SK-N-SH (cell line): Measurements from ENCODE around the gene MAD2L2. TPM values are rescaled to one million over a fixed set of nuclear protein-coding genes. Genes with fewer than 3 reads are reported as not detected.

ENCODE experiments used
- CTCF ChIA-PET: fragments of 300-600, 350-600 bp; formaldehyde crosslinking; extraction: SDS; loops from one replicate; lab custom pipeline; 2021; lab: Yijun Ruan, JAX
- POLR2A ChIA-PET: fragments of 350-600 bp; sonication (Branson Sonifier 250); formaldehyde crosslinking; extraction: SDS; loops from one replicate; lab custom pipeline; 2020; ENCODE audit warnings: antibody characterized with exemption, inconsistent platforms; lab: Yijun Ruan, JAX
- DNase-seq: peaks from one replicate; pipeline ENCODE4 v3.0.0; 2012
- H2AFZ ChIP-seq: fragments of 200-600 bp; sonication (generic); 2 replicates; pipeline ENCODE4 v1.8.1; 2016; ENCODE audit warnings: antibody characterized with exemption, mild to moderate bottlenecking, low read depth
- H3F3A ChIP-seq: fragments of 200-600 bp; sonication (generic); replicated peaks from 2 replicates; pipeline ENCODE3; 2016; ENCODE audit warnings: antibody characterized with exemption, mild to moderate bottlenecking; ENCODE audit not compliant: insufficient read depth
- H3K27ac ChIP-seq, 2 experiments: fragments of 200-500 bp in 1 of 2; fragments of 200-600 bp in 1 of 2; sonication (Bioruptor generic) in 1 of 2; sonication (generic), shearing (Covaris generic) in 1 of 2; 2 replicates each; pipeline versions ENCODE4 v1.5.1 to v1.6.1; 2014 to 2016; ENCODE audit warnings: low read depth in 2 of 2, inconsistent platforms in 1 of 2, low read length in 1 of 2, mild to moderate bottlenecking in 1 of 2, mixed read lengths in 1 of 2
- H3K27me3 ChIP-seq: fragments of 200-600 bp; sonication (generic), shearing (Covaris generic); 2 replicates; pipeline ENCODE4 v1.6.1; 2016; ENCODE audit warnings: mixed run types; ENCODE audit not compliant: insufficient read depth
- H3K36me3 ChIP-seq, 2 experiments: fragments of 200-500 bp in 1 of 2; fragments of 200-600 bp in 1 of 2; sonication (Bioruptor generic) in 1 of 2; sonication (generic) in 1 of 2; replicated peaks in 1 of 2; 2 replicates each; pipeline versions ENCODE3 to v1.5.1; 2014 to 2016; ENCODE audit warnings: low read length in 1 of 2, mild to moderate bottlenecking in 1 of 2; ENCODE audit not compliant: insufficient read depth in 2 of 2, control insufficient read depth in 1 of 2
- H3K4me1 ChIP-seq, 2 experiments: fragments of 200-500 bp in 1 of 2; fragments of 200-600 bp in 1 of 2; sonication (Bioruptor generic) in 1 of 2; sonication (generic), shearing (Covaris generic) in 1 of 2; 2 replicates each; pipeline versions ENCODE4 v1.5.1 to v1.6.1; 2014 to 2016; ENCODE audit warnings: low read depth in 1 of 2, low read length in 1 of 2, mixed run types in 1 of 2; ENCODE audit not compliant: insufficient read depth in 2 of 2, control insufficient read depth in 1 of 2
- H3K4me2 ChIP-seq: fragments of 200-600 bp; sonication (generic), shearing (Covaris generic); 2 replicates; pipeline ENCODE4 v1.6.1; 2017; ENCODE audit warnings: mixed run types
- H3K4me3 ChIP-seq, 2 experiments: fragments of 200-500 bp in 1 of 2; fragments of 200-600 bp in 1 of 2; sonication (Bioruptor generic) in 1 of 2; sonication (generic), shearing (Covaris generic) in 1 of 2; 2 replicates each; pipeline versions ENCODE4 v1.5.1 to v1.8.1; 2014 to 2016; ENCODE audit warnings: low read depth in 2 of 2, inconsistent platforms in 1 of 2, low read length in 1 of 2, mild to moderate bottlenecking in 1 of 2, mixed read lengths in 1 of 2, moderate library complexity in 1 of 2
- H3K79me2 ChIP-seq: fragments of 200-600 bp; sonication (generic); 2 replicates; pipeline ENCODE4 v1.8.1; 2017; ENCODE audit warnings: mild to moderate bottlenecking; ENCODE audit not compliant: insufficient read depth
- H3K9ac ChIP-seq: fragments of 200-600 bp; sonication (generic); 2 replicates; pipeline ENCODE4 v1.6.1; 2017; ENCODE audit warnings: mixed run types
- H3K9me2 ChIP-seq: fragments of 200-600 bp; sonication (generic); 2 replicates; pipeline ENCODE4 v1.6.1; 2017; ENCODE audit warnings: mixed run types
- H3K9me3 ChIP-seq: fragments of 200-600 bp; sonication (generic); 2 replicates; pipeline ENCODE4 v1.6.1; 2017; ENCODE audit warnings: mixed run types, mild to moderate bottlenecking, moderate library complexity
- H4K20me1 ChIP-seq: fragments of 200-600 bp; sonication (generic); 2 replicates; pipeline ENCODE4 v1.6.1; 2017; ENCODE audit warnings: mild to moderate bottlenecking, mixed run types; ENCODE audit not compliant: insufficient read depth
- CHD2 ChIP-seq: fragments of 150-350 bp; IDR thresholded peaks from 2 replicates; pipeline ENCODE4 v1.6.1; 2018; ENCODE audit warnings: low read length; ENCODE audit not compliant: partially characterized antibody
- ELF1 ChIP-seq: IDR thresholded peaks from 2 replicates; pipeline ENCODE4 v1.4.0; 2012
- FOXJ3 ChIP-seq: sonication (generic); formaldehyde crosslinking; IDR thresholded peaks from 2 replicates; pipeline ENCODE4 v1.5.1; 2020; ENCODE audit warnings: mild to moderate bottlenecking, missing genetic modification reagents
- JUND ChIP-seq: IDR thresholded peaks from 2 replicates; pipeline ENCODE4 v1.4.0; 2012
- MAX ChIP-seq: IDR thresholded peaks from 2 replicates; pipeline ENCODE4 v1.4.0; 2012; ENCODE audit warnings: low read depth
- NRF1 ChIP-seq: IDR thresholded peaks from 2 replicates; pipeline ENCODE4 v1.6.1; 2012; ENCODE audit warnings: low read depth, mild to moderate bottlenecking, low read length
- PBX3 ChIP-seq: IDR thresholded peaks from 2 replicates; pipeline ENCODE4; 2012
- RFX5 ChIP-seq: IDR thresholded peaks from 2 replicates; pipeline ENCODE4 v1.6.1; 2012; ENCODE audit warnings: mild to moderate bottlenecking, improper control_type of control experiment, low read length
- RXRA ChIP-seq: IDR thresholded peaks from 2 replicates; pipeline ENCODE4 v1.4.0; 2012; ENCODE audit warnings: low read depth, mild to moderate bottlenecking, borderline replicate concordance
- SIN3A ChIP-seq: IDR thresholded peaks from 2 replicates; pipeline ENCODE4 v1.6.1; 2012; ENCODE audit warnings: low read depth, mild to moderate bottlenecking, low read length, moderate library complexity, borderline replicate concordance
- SMC3 ChIP-seq: IDR thresholded peaks from 2 replicates; pipeline ENCODE4 v1.6.1; 2012; ENCODE audit warnings: low read depth, low read length, improper control_type of control experiment
- TCF12 ChIP-seq: IDR thresholded peaks from 2 replicates; pipeline ENCODE4 v1.4.0; 2012
- TEAD4 ChIP-seq: IDR thresholded peaks from 2 replicates; pipeline ENCODE4 v1.4.0; 2012; ENCODE audit warnings: mild to moderate bottlenecking, borderline replicate concordance; ENCODE audit not compliant: insufficient read depth
- USF1 ChIP-seq: IDR thresholded peaks from 2 replicates; pipeline ENCODE4 v1.4.0; 2012; ENCODE audit warnings: low read depth, borderline replicate concordance
- ZBTB33 ChIP-seq: IDR thresholded peaks from 2 replicates; pipeline ENCODE4 v1.4.0; 2012; ENCODE audit warnings: low read depth, borderline replicate concordance
- WGBS: methylation state at CpG from one replicate; pipeline ENCODE4 v1.1.6; 2017; ENCODE audit warnings: low lambda C conversion rate; 5-methylcytosine and 5-hydroxymethylcytosine counted together
- polyA plus RNA-seq, 3 experiments: library from polyadenylated mRNA; depleted of rRNA; stranded (reverse); fragments of >200 nt; gene quantifications; 2 replicates each; pipeline ENCODE4 v1.2.3, GENCODE V29; 2012

The MAD2L2 gene
- polyA plus RNA-seq, 1 of the 3 experiments (the other 2 are of a cell fraction) = 94.0 TPM

- Histone ChIP-seq H3K79me2 (no peaks in the 10 kb centered on the region), H3K9me2 (no peaks in the 10 kb centered on the region), H3K4me3 (peak overlapping the region; percentile 40 to 46), H3K36me3 (no peaks in the 10 kb centered on the region), H3F3A (peaks cover 16% of the 10 kb centered on the region), H3K9ac (peak overlapping the region; percentile 28; the same call in 1 of the 2 replicates), H3K9me3 (no peaks in the 10 kb centered on the region), H3K4me2 (peak overlapping the region; percentile 72), H3K27me3 (peaks cover 14% of the 10 kb centered on the region), H4K20me1 (0 out of 2 replicates have a peak, but pooled peaks cover 5% of the 10 kb centered on the region), H3K27ac (no peak overlapping the region), H2AFZ (no peak overlapping the region), H3K4me1 (peaks cover 6 to 15% of the 10 kb centered on the region in 2 experiments; a peak in 3 of 4 replicates)
- peak; percentile 71 for DNase-seq
- WGBS = 22% methylated on average over 36 of the region's 64 CpGs
- ChIA-PET CTCF (interaction anchor here (0.6 to 3.4 kb wide), 14 partner anchors 9 to 408 kb away, joined by 3 to 13 read pairs (median 4); partner anchors contain the start of gene FBXO6), POLR2A (interaction anchor here (1.3 kb wide), 1 partner anchor 38 kb away, joined by 3 read pairs; no protein-coding TSS in a partner anchor)
- TF ChIP-seq SIN3A (no peak), RXRA (no peak), FOXJ3 (CRISPR knock-in tag) (no peak), ELF1 (no peak), TCF12 (no peak), JUND (no peak), PBX3 (no peak), USF1 (no peak), ZBTB33 (no peak), SMC3 (no peak), CHD2 (no peak), RFX5 (no peak), NRF1 (no peak), MAX (no peak), TEAD4 (no peak)
These were observed 9.7 kb upstream of the MAD2L2 start for GRCh38 chr1:11690397-11691301.
